ENCODE measurements around the gene LSAMP. TPM values are rescaled to one million over a fixed set of nuclear protein-coding genes. Genes with fewer than 3 reads are reported as not detected.

Gene LSAMP
- total and polyA plus RNA-seq, 2 of the 4 experiments (the other 2 are of a cell fraction): 7.9 to 8.0 TPM

DNA sequence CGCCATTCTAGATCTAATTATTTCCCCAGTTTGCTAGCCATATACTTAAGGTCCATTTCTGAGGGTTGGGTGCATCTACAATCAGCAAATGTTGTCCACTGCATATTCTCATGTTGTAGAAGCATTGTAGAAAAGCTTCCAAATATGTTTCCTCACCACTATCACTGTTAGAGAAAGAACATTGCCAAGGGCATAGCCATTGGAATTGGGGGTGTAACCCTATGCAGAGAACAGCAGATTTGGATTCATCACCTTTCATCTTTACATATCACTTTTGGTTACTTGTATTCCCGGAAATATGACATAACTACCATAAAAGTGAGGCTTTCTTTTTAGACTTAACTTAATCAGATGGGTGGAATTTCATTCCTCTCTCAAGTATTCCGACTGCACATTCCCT lies 203.6 kb downstream of the LSAMP start:
- ATAC-seq (ENCODE audit: low read depth): no peak
- no peak overlapping the region for H3K4me2 ChIP-seq (ENCODE audit: low read depth, low read length)
- TF ChIP-seq FOS (IDR thresholded peaks at IDR 0.05; ENCODE audit: low read depth, low read length) (no peak), NFE2L2 (IDR thresholded peaks at IDR 0.05; ENCODE audit: low read depth, low read length) (no peak), POLR2A (IDR thresholded peaks at IDR 0.05; ENCODE audit: low read depth, low read length) (no peak), RFX5 (IDR thresholded peaks at IDR 0.05; ENCODE audit: low read depth, low read length) (no peak), CEBPB (IDR thresholded peaks at IDR 0.05; ENCODE audit: low read depth, low read length) (no peak), ELK1 (IDR thresholded peaks at IDR 0.05; ENCODE audit: borderline replicate concordance, low read depth, low read length) (no peak), MAZ (IDR thresholded peaks at IDR 0.05; ENCODE audit: borderline replicate concordance, low read depth, low read length) (no peak), CTCF (conservative IDR thresholded peaks at IDR 0.05; ENCODE audit: low read depth, low read length) (no peak)
- no peak overlapping the region for H2BK120ac ChIP-seq (ENCODE audit: low read depth, low read length)
- H2BK5ac ChIP-seq (ENCODE audit: low read depth, low read length, poor library complexity, severe bottlenecking): no peak overlapping the region
- ChIA-PET CTCF (no interaction called here), POLR2A (ENCODE audit: unreplicated experiment) (no interaction called here)
- H2BK20ac ChIP-seq (ENCODE audit: low read depth, low read length): no peak overlapping the region
- H3K4ac ChIP-seq (ENCODE audit: low read depth, low read length): no peak overlapping the region
- in situ Hi-C loops (cut with MboI; ENCODE audit: low sequenced_read_pairs): no loop called here
- H3K79me1 ChIP-seq (ENCODE audit: low read depth in 1 of 2, low read length in 2 of 2): no peaks in the 10 kb centered on the region
- H2AK9ac ChIP-seq (replicated peaks; ENCODE audit: low read depth, low read length, poor library complexity): no peak overlapping the region
- no peaks in the 10 kb centered on the region for H4K20me1 ChIP-seq (ENCODE audit: insufficient read depth, low read length)
- no peak overlapping the region for H2AK5ac ChIP-seq (ENCODE audit: low read depth, low read length)
- BruUV-seq (replicated peaks): no TSS peak
- H4K8ac ChIP-seq (ENCODE audit: low read depth in 2 of 2, low read length in 2 of 2): no peak overlapping the region
- no peak overlapping the region for H3K9ac ChIP-seq (ENCODE audit: low read depth, low read length)
- no peaks in the 10 kb centered on the region for H3K36me3 ChIP-seq (ENCODE audit: control insufficient read depth, insufficient read depth, low read length)
- no peak for DNase-seq
- no peak overlapping the region for H3K27ac ChIP-seq (ENCODE audit: insufficient read depth, low read length)
- no peak overlapping the region for H3K23ac ChIP-seq (ENCODE audit: low read depth, low read length)
- H4K91ac ChIP-seq (ENCODE audit: insufficient read depth, low read depth, low read length): no peak overlapping the region
- no peaks in the 10 kb centered on the region for H3K27me3 ChIP-seq (ENCODE audit: control insufficient read depth, insufficient read depth, low read length)
- H3K4me3 ChIP-seq (ENCODE audit: insufficient read depth, low read depth, low read length): no peak overlapping the region
- H2BK15ac ChIP-seq (ENCODE audit: low read depth, low read length): no peak overlapping the region
- H3K9me1 ChIP-seq (ENCODE audit: insufficient read depth, low read length): no peaks in the 10 kb centered on the region
- intact Hi-C loops (cut with micrococcal nuclease): no loop called here
- dilution Hi-C loops (cut with HindIII; ENCODE audit: low sequenced_read_pairs, unreplicated experiment): no loop called here
- no peak overlapping the region for H2AFZ ChIP-seq (replicated peaks; ENCODE audit: low read length, poor library complexity)
- no peak overlapping the region for H3K56ac ChIP-seq (ENCODE audit: extremely low read depth, insufficient read depth, low read length)
- WGBS, 2 experiments (ENCODE audit: extremely low coverage in 2 of 2, insufficient read length in 1 of 2): no CpG with 5 or more reads among the region's 3 CpGs
- no peak overlapping the region for H3K18ac ChIP-seq (ENCODE audit: low read depth, low read length)
- 0 out of 2 replicates have a peak, but pooled peaks cover 2% of the 10 kb centered on the region for H3K4me1 ChIP-seq (ENCODE audit: control insufficient read depth, insufficient read depth, low read length)
- H3K9me3 ChIP-seq (ENCODE audit: control insufficient read depth, insufficient read depth, low read length): no peaks in the 10 kb centered on the region
- no peak overlapping the region for H4K5ac ChIP-seq (ENCODE audit: low read depth, low read length)
- no peak overlapping the region for H3K14ac ChIP-seq (replicated peaks; ENCODE audit: low read depth, low read length)
